ENCODE results near the gene TPSD1. TPM values are rescaled to one million over a fixed set of nuclear protein-coding genes. Genes with fewer than 3 reads are reported as not detected.

Gene TPSD1
- total RNA-seq, 1 experiment from 2014 or later, result not detected

GRCh38 chr16:1260101-1260680 is 4.3 kb downstream of the TPSD1 start:
- no peak overlapping the region for H4K8ac ChIP-seq (replicated peaks; ENCODE audit: insufficient read length, low read depth, low read length)
- no peaks in the 10 kb centered on the region for H3K79me1 ChIP-seq (ENCODE audit: insufficient read depth, low read depth, low read length, poor library complexity, severe bottlenecking)
- no peak overlapping the region for H3K18ac ChIP-seq (ENCODE audit: insufficient read length, low read depth, low read length)
- Mint-ChIP-seq H3K4me3 (no peak overlapping the region), H3K9me3 (peaks cover 9% of the 10 kb centered on the region in 2 experiments), H3K4me1 (peaks cover 0 to 11% of the 10 kb centered on the region in 2 experiments; a peak in 3 of 4 replicates), H3K27me3 (ENCODE audit: low read depth) (peaks cover 34% of the 10 kb centered on the region), H3K36me3 (ENCODE audit: insufficient read depth in 1 of 3, low read depth in 3 of 3) (no peaks in the 10 kb centered on the region; a peak in 1 of 7 replicates), H3K27ac (no peak overlapping the region)
- no peak overlapping the region for H2AFZ ChIP-seq (ENCODE audit: low read length)
- no peak overlapping the region for H3K4ac ChIP-seq (ENCODE audit: low read depth, low read length)
- H3K9me3 ChIP-seq (ENCODE audit: control insufficient read depth, low read depth, low read length), result no peaks in the 10 kb centered on the region
- no peak overlapping the region for H4K91ac ChIP-seq (ENCODE audit: insufficient read length, low read depth, low read length)
- no peak overlapping the region for H3K27ac ChIP-seq (ENCODE audit: insufficient read length, low read depth, low read length)
- no peak overlapping the region for H3K4me2 ChIP-seq (ENCODE audit: insufficient read depth, insufficient read length, low read length)
- no peak overlapping the region for H2AK5ac ChIP-seq (ENCODE audit: insufficient read length, low read length)
- no peak overlapping the region for H4K5ac ChIP-seq (ENCODE audit: insufficient read length, low read depth, low read length)
- no peak overlapping the region for H3T11ph ChIP-seq (ENCODE audit: low read length)
- H3K4me1 ChIP-seq (ENCODE audit: insufficient read depth, low read length), result no peaks in the 10 kb centered on the region
- H3K23ac ChIP-seq (ENCODE audit: insufficient read length, low read depth, low read length), result no peak overlapping the region
- DNase-seq, result no peak
- H2BK15ac ChIP-seq (ENCODE audit: low read depth, low read length), result no peak overlapping the region
- H3K56ac ChIP-seq (ENCODE audit: insufficient read length, low read depth, low read length), result no peak overlapping the region
- H3K14ac ChIP-seq (ENCODE audit: insufficient read depth, low read length), result no peak overlapping the region
- no peaks in the 10 kb centered on the region for H4K20me1 ChIP-seq (ENCODE audit: control insufficient read depth, insufficient read depth, insufficient read length)
- no peaks in the 10 kb centered on the region for H3K27me3 ChIP-seq (ENCODE audit: insufficient read depth, low read length)
- no peak overlapping the region for H2BK120ac ChIP-seq (ENCODE audit: low read depth, low read length, poor library complexity, severe bottlenecking)
- no peak for TF ChIP-seq CTCF (conservative IDR thresholded peaks at IDR 0.05)
- no peak overlapping the region for H2BK5ac ChIP-seq (ENCODE audit: insufficient read length, low read length)
- H2BK20ac ChIP-seq (ENCODE audit: low read depth, low read length, poor library complexity, severe bottlenecking), result no peak overlapping the region
- no peak overlapping the region for H3K9ac ChIP-seq (ENCODE audit: extremely low read depth, insufficient read length, low read length)
- H3K23me2 ChIP-seq (ENCODE audit: insufficient read length, low read depth, low read length, poor library complexity, severe bottlenecking), result no peaks in the 10 kb centered on the region
- H3K79me2 ChIP-seq (ENCODE audit: insufficient read depth, low read length), result no peaks in the 10 kb centered on the region
- WGBS (ENCODE audit: extremely low coverage, insufficient read length, low lambda C conversion rate), result no CpG with 5 or more reads among the region's 36 CpGs
- H2BK12ac ChIP-seq (ENCODE audit: insufficient read length, low read depth, low read length), result no peak overlapping the region
